H1 (cell line): ENCODE data around the gene CHD8. TPM values are rescaled to one million over a fixed set of nuclear protein-coding genes. Genes with fewer than 3 reads are reported as not detected.

Experiments used
- NANOG ChIP-seq: IDR thresholded peaks from 2 replicates; pipeline ENCODE4 v1.6.1; 2011; ENCODE audit warnings: low read length, low read depth, mild to moderate bottlenecking, inconsistent platforms; ENCODE audit not compliant: insufficient read depth, poor library complexity, severe bottlenecking
- polyA plus RNA-seq, 7 experiments: library from polyadenylated mRNA; depleted of rRNA in 3 of 7; stranded (reverse) in 5 of 7; unstranded in 2 of 7; fragments of >200 nt in 5 of 7; fragments of 200-250 nt in 2 of 7; gene quantifications; 1 replicate in 5 of 7; 2 replicates in 1 of 7; 4 replicates in 1 of 7; pipeline versions ENCODE4 v1.2.1 to v1.2.3, GENCODE V29; 2011 to 2013; ENCODE audit warnings: missing spikeins in 2 of 7, mixed read lengths in 2 of 7
- total RNA-seq: library from RNA; stranded (reverse); fragmentation: NEBNext Ultra II Directional; extraction: Animal tissue kit (Norgen Biotek cat#: 25700); gene quantifications from 2 replicates; pipeline ENCODE4 v1.2.1, GENCODE V29; 2021

Gene CHD8
- total and polyA plus RNA-seq, 2 of the 8 experiments (the other 6 are each of a cell fraction or from before 2014, with no cell fraction given) = 88.3 to 140 TPM

- no peak for TF ChIP-seq NANOG
These were observed 30.7 kb upstream of the CHD8 start (continued) for GRCh38 chr14:21486640-21487087.
